Measurements from ENCODE around the gene CISTR.
A peak's percentile ranks its signal among the peaks of the same experiment; 100 is the strongest.

CISTR gene

GRCh38 chr12:53777936-53778644 is 26.3 kb upstream of the CISTR start:
- no peak overlapping the region for H3K27ac ChIP-seq (ENCODE audit: extremely low read depth, low read depth, low read length)
- ChIA-PET POLR2A (no interaction called here), CTCF (interaction anchor here (0.7 to 3.8 kb wide), 4 partner anchors 9 to 25 kb away, joined by 3 to 19 read pairs (median 6); no protein-coding TSS in a partner anchor)
- no peak for TF ChIP-seq ZNF610 (tag by site-specific recombination; IDR thresholded peaks at IDR 0.05; ENCODE audit: borderline replicate concordance)
- no peak for TF ChIP-seq SETDB1 (IDR thresholded peaks at IDR 0.05; ENCODE audit: insufficient read length, low read length)
- no peak for TF ChIP-seq TRIM28 (IDR thresholded peaks at IDR 0.05; ENCODE audit: borderline replicate concordance, low read length)
- TF ChIP-seq ZNF341 (tag by site-specific recombination; IDR thresholded peaks at IDR 0.05; ENCODE audit: low read depth), result peak; percentile 21; the same call in 1 of the 2 replicates
- TF ChIP-seq, protein P1, sequence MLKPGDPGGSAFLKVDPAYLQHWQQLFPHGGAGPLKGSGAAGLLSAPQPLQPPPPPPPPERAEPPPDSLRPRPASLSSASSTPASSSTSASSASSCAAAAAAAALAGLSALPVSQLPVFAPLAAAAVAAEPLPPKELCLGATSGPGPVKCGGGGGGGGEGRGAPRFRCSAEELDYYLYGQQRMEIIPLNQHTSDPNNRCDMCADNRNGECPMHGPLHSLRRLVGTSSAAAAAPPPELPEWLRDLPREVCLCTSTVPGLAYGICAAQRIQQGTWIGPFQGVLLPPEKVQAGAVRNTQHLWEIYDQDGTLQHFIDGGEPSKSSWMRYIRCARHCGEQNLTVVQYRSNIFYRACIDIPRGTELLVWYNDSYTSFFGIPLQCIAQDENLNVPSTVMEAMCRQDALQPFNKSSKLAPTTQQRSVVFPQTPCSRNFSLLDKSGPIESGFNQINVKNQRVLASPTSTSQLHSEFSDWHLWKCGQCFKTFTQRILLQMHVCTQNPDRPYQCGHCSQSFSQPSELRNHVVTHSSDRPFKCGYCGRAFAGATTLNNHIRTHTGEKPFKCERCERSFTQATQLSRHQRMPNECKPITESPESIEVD (tag by site-specific recombination; IDR thresholded peaks at IDR 0.05), result peak; percentile 93
- 0 out of 2 replicates have a peak, but pooled peaks have one; percentile 41 for TF ChIP-seq ZNF18 (tag by site-specific recombination; IDR thresholded peaks at IDR 0.05)
- no peak overlapping the region for H3K4me3 ChIP-seq (ENCODE audit: low read depth, low read length)
- no peaks in the 10 kb centered on the region for H3K36me3 ChIP-seq (ENCODE audit: control insufficient read depth in 2 of 2, insufficient read depth in 1 of 2, low read length in 2 of 2)
- H3K9me3 ChIP-seq (ENCODE audit: control insufficient read depth, insufficient read depth, low read depth, low read length), result no peaks in the 10 kb centered on the region
- H3K4me1 ChIP-seq (ENCODE audit: control insufficient read depth, insufficient read depth, low read length), result peaks cover 9% of the 10 kb centered on the region; the same call in 1 of the 2 replicates

DNA sequence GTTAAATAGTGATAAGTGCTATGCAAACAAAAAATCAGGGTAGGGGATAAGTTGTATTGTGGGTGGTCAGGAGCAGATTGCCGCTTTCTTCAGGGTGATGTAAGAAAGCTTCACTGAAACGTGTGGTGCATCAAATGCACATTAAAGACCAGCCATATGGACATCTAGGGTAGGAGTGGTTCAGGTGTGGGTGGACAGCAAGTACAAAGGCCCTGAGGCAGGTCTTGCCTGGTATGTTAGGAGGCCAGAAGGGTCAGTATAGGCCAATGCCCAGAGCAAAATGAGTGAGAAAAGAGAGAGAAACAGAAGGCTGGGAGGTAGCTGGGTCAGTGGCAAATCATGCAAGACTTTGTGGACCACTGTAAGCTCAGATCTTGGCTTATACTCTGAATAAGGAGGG is 25.6 kb upstream of the CISTR start:
- no peak overlapping the region for H3K4me3 ChIP-seq (ENCODE audit: low read depth, low read length)
- ChIA-PET POLR2A (no interaction called here), CTCF (interaction anchor here (0.7 to 3.8 kb wide), 3 partner anchors 14 to 24 kb away, joined by 3 to 19 read pairs (median 3); no protein-coding TSS in a partner anchor)
- H3K36me3 ChIP-seq (ENCODE audit: control insufficient read depth in 2 of 2, insufficient read depth in 1 of 2, low read length in 2 of 2), result no peaks in the 10 kb centered on the region
- H3K27ac ChIP-seq (ENCODE audit: extremely low read depth, low read depth, low read length), result no peak overlapping the region
- peaks cover 9% of the 10 kb centered on the region; the same call in 1 of the 2 replicates for H3K4me1 ChIP-seq (ENCODE audit: control insufficient read depth, insufficient read depth, low read length)
- TF ChIP-seq EGR2 (tag by site-specific recombination; IDR thresholded peaks at IDR 0.05; ENCODE audit: low read depth), result peak; percentile 52; the same call in 1 of the 2 replicates
- TF ChIP-seq ZNF174 (tag by site-specific recombination; IDR thresholded peaks at IDR 0.05), result no peak
- peak; percentile 76 for TF ChIP-seq ZFHX2 (tag by site-specific recombination; conservative IDR thresholded peaks at IDR 0.05)
- peak; percentile 94 for TF ChIP-seq ZNF623 (tag by site-specific recombination; IDR thresholded peaks at IDR 0.05)
- no peaks in the 10 kb centered on the region for H3K9me3 ChIP-seq (ENCODE audit: control insufficient read depth, insufficient read depth, low read depth, low read length)

DNA sequence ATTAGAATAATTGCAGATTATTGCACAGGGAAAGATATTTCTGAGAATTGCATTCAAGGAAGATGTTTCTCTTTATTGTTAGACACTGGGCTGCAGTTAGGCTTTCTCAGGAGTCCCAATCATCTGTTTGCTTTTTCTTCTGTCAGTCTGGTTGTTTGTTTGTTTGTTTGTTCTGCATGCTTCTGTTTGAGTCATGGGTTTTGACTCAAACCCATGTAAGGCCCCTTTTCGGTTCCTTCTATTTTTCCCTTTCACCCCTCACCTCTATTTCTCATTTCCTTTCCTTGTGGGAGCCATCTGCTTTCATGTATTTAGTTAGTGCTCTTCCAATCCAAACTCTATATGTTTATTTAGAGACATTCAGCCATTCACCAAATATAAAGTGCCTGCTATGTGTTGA is 25.1 kb upstream of the CISTR start:
- no peaks in the 10 kb centered on the region for H3K36me3 ChIP-seq (ENCODE audit: control insufficient read depth in 2 of 2, insufficient read depth in 1 of 2, low read length in 2 of 2)
- no peak overlapping the region for H3K4me3 ChIP-seq (ENCODE audit: low read depth, low read length)
- CTCF ChIA-PET, result interaction anchor here (1.1 to 3.8 kb wide), 3 partner anchors 15 to 26 kb away, joined by 3 to 19 read pairs (median 12); no protein-coding TSS in a partner anchor
- H3K4me1 ChIP-seq (ENCODE audit: control insufficient read depth, insufficient read depth, low read length), result peaks cover 9% of the 10 kb centered on the region; the same call in 1 of the 2 replicates
- POLR2A ChIA-PET, result no interaction called here
- no peaks in the 10 kb centered on the region for H3K9me3 ChIP-seq (ENCODE audit: control insufficient read depth, insufficient read depth, low read depth, low read length)
- no peak overlapping the region for H3K27ac ChIP-seq (ENCODE audit: extremely low read depth, low read depth, low read length)
- no peak for TF ChIP-seq ZBTB21 (tag by site-specific recombination; IDR thresholded peaks at IDR 0.05)
- TF ChIP-seq, protein P2, sequence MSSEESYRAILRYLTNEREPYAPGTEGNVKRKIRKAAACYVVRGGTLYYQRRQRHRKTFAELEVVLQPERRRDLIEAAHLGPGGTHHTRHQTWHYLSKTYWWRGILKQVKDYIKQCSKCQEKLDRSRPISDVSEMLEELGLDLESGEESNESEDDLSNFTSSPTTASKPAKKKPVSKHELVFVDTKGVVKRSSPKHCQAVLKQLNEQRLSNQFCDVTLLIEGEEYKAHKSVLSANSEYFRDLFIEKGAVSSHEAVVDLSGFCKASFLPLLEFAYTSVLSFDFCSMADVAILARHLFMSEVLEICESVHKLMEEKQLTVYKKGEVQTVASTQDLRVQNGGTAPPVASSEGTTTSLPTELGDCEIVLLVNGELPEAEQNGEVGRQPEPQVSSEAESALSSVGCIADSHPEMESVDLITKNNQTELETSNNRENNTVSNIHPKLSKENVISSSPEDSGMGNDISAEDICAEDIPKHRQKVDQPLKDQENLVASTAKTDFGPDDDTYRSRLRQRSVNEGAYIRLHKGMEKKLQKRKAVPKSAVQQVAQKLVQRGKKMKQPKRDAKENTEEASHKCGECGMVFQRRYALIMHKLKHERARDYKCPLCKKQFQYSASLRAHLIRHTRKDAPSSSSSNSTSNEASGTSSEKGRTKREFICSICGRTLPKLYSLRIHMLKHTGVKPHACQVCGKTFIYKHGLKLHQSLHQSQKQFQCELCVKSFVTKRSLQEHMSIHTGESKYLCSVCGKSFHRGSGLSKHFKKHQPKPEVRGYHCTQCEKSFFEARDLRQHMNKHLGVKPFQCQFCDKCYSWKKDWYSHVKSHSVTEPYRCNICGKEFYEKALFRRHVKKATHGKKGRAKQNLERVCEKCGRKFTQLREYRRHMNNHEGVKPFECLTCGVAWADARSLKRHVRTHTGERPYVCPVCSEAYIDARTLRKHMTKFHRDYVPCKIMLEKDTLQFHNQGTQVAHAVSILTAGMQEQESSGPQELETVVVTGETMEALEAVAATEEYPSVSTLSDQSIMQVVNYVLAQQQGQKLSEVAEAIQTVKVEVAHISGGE (tag by site-specific recombination; conservative IDR thresholded peaks at IDR 0.05; ENCODE audit: low read depth), result no peak
- no peak for TF ChIP-seq TRIM28 (IDR thresholded peaks at IDR 0.05; ENCODE audit: borderline replicate concordance, low read length)
- no peak for TF ChIP-seq ZNF23 (tag by site-specific recombination; IDR thresholded peaks at IDR 0.05; ENCODE audit: borderline replicate concordance)
- TF ChIP-seq, protein P3, sequence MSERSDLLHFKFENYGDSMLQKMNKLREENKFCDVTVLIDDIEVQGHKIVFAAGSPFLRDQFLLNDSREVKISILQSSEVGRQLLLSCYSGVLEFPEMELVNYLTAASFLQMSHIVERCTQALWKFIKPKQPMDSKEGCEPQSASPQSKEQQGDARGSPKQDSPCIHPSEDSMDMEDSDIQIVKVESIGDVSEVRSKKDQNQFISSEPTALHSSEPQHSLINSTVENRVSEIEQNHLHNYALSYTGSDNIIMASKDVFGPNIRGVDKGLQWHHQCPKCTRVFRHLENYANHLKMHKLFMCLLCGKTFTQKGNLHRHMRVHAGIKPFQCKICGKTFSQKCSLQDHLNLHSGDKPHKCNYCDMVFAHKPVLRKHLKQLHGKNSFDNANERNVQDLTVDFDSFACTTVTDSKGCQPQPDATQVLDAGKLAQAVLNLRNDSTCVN (tag by site-specific recombination; optimal IDR thresholded peaks at IDR 0.05), result no peak
- TF ChIP-seq ZNF211 (tag by site-specific recombination; IDR thresholded peaks at IDR 0.05; ENCODE audit: low read depth), result no peak
- TF ChIP-seq ZNF280D (tag by site-specific recombination; IDR thresholded peaks at IDR 0.05), result no peak
- no peak for TF ChIP-seq ZNF18 (tag by site-specific recombination; IDR thresholded peaks at IDR 0.05)

All from HEK293 (cell line).